G401 (cell line): ENCODE measurements around the gene ADPRS. TPM values are rescaled to one million over a fixed set of nuclear protein-coding genes. Genes with fewer than 3 reads are reported as not detected.
A peak's percentile ranks its signal among the peaks of the same experiment; 100 is the strongest.

Source experiments
- DNase-seq: peaks from one replicate; pipeline ENCODE4 v3.0.0-alpha.2; 2015; ENCODE audit warnings: low spot score
- in situ Hi-C: cut with HindIII; loops from 2 replicates; pipeline ENCODE4 v1.10.0; 2016; ENCODE audit warnings: low sequenced_read_pairs, mixed read lengths
- total RNA-seq: library from RNA; depleted of rRNA; stranded (reverse); fragments of >200 nt; shearing (Covaris generic); gene quantifications from 2 replicates; pipeline ENCODE4 v1.2.3, GENCODE V29; 2014; rRNA removed

Gene ADPRS
- total RNA-seq: 58.2 and 58.5 TPM in 2 replicates

- DNase-seq: peak; percentile 86
- in situ Hi-C loops: no loop called here
Measured at GRCh38 chr1:36088577-36089392, at the start of gene ADPRS. TSS of gene ADPRS (plus strand) at chr1:36088892. CDS start at chr1:36088905, 13 bp downstream.

- no peak for DNase-seq
- in situ Hi-C loops: no loop called here
Measured at GRCh38 chr1:36040238-36040637, 48.5 kb upstream of the ADPRS start.

- in situ Hi-C loops: no loop called here
- no peak for DNase-seq
Measured at GRCh38 chr1:36051821-36052220, 36.9 kb upstream of the ADPRS start.

GRCh38 chr1:36053978-36054377 lies 34.7 kb upstream of the ADPRS start:
- no peak for DNase-seq
- in situ Hi-C loops: no loop called here

- in situ Hi-C loops: no loop called here
- DNase-seq: no peak
Measured at GRCh38 chr1:36055706-36056105, 33.0 kb upstream of the ADPRS start.

- in situ Hi-C loops: no loop called here
- DNase-seq: no peak
Measured at GRCh38 chr1:36062315-36062714, 26.4 kb upstream of the ADPRS start.

GRCh38 chr1:36067871-36068270 lies 20.8 kb upstream of the ADPRS start:
- in situ Hi-C loops: no loop called here
- no peak for DNase-seq

GRCh38 chr1:36068866-36069265 lies 19.8 kb upstream of the ADPRS start:
- DNase-seq: no peak
- in situ Hi-C loops: no loop called here

GRCh38 chr1:36070349-36070748 lies 18.3 kb upstream of the ADPRS start:
- in situ Hi-C loops: no loop called here
- no peak for DNase-seq

- in situ Hi-C loops: no loop called here
Measured at GRCh38 chr1:36076979-36077573, 11.6 kb upstream of the ADPRS start.

GRCh38 chr1:36080236-36080635 lies 8.5 kb upstream of the ADPRS start:
- DNase-seq: no peak

More at GRCh38 chr1:36076979-36077573, 11.6 kb upstream of the ADPRS start:
- no peak for DNase-seq

GRCh38 chr1:36080801-36081200 lies 7.9 kb upstream of the ADPRS start:
- in situ Hi-C loops: no loop called here
- DNase-seq: no peak

More at GRCh38 chr1:36080236-36080635, 8.5 kb upstream of the ADPRS start:
- in situ Hi-C loops: no loop called here

- DNase-seq: no peak
- in situ Hi-C loops: no loop called here
Measured at GRCh38 chr1:36081926-36082485, 6.7 kb upstream of the ADPRS start.

GRCh38 chr1:36083219-36083618 lies 5.5 kb upstream of the ADPRS start:
- no peak for DNase-seq
- in situ Hi-C loops: no loop called here

GRCh38 chr1:36083635-36084496 lies 4.8 kb upstream of the ADPRS start, which contains the start of gene TEKT2:
TSS of gene TEKT2 (plus strand) at chr1:36084094. CDS start at chr1:36084922, 828 bp downstream.
- peak; percentile 23 for DNase-seq
- in situ Hi-C loops: no loop called here

- DNase-seq: no peak
- in situ Hi-C loops: no loop called here
Measured at GRCh38 chr1:36084497-36085115, 4.1 kb upstream of the ADPRS start.

GRCh38 chr1:36085126-36085525 lies 3.6 kb upstream of the ADPRS start:
- DNase-seq: no peak
- in situ Hi-C loops: no loop called here

- in situ Hi-C loops: no loop called here
- no peak for DNase-seq
Measured at GRCh38 chr1:36085686-36086526, 2.8 kb upstream of the ADPRS start.
